Stimulated activated CD8-positive, alpha-beta memory T cell treated with anti-CD3 and anti-CD28 coated beads, Interleukin-12 subunit alpha, Interleukin-12 subunit beta, amount 100 ng/mL, for 4 hours (primary cell): ENCODE measurements around the gene CD2.

Source experiments
- DNase-seq: peaks from one replicate; pipeline ENCODE4 v3.0.0-alpha.2; 2020; ENCODE audit warnings: low read depth

Gene CD2

GRCh38 chr1:116754198-116754977, at the start of gene CD2:
CD2 (plus strand) TSS chr1:116754430; CDS start chr1:116754493, 63 bp downstream.
- no peak for DNase-seq

- no peak for DNase-seq
Measured at GRCh38 chr1:116706123-116706522, 48.1 kb upstream of the CD2 start.

- DNase-seq, result no peak
Measured at GRCh38 chr1:116706841-116707240, 47.4 kb upstream of the CD2 start.

GRCh38 chr1:116708255-116708900, 45.9 kb upstream of the CD2 start:
- DNase-seq, result no peak

- no peak for DNase-seq
Measured at GRCh38 chr1:116709666-116710167, 44.5 kb upstream of the CD2 start.

GRCh38 chr1:116710420-116711262, 43.6 kb upstream of the CD2 start:
- DNase-seq, result no peak

GRCh38 chr1:116711263-116711840, 42.9 kb upstream of the CD2 start:
- no peak for DNase-seq

GRCh38 chr1:116712510-116712909, 41.7 kb upstream of the CD2 start:
- no peak for DNase-seq

GRCh38 chr1:116713474-116713873, 40.8 kb upstream of the CD2 start:
- DNase-seq, result no peak

- no peak for DNase-seq
Measured at GRCh38 chr1:116716391-116716790, 37.8 kb upstream of the CD2 start.

- no peak for DNase-seq
Measured at GRCh38 chr1:116717318-116717717, 36.9 kb upstream of the CD2 start.

GRCh38 chr1:116720364-116721038, 33.7 kb upstream of the CD2 start:
- no peak for DNase-seq

- DNase-seq, result no peak
Measured at GRCh38 chr1:116721039-116721405, 33.2 kb upstream of the CD2 start.

GRCh38 chr1:116721451-116722007, 32.7 kb upstream of the CD2 start:
- no peak for DNase-seq

- no peak for DNase-seq
Measured at GRCh38 chr1:116722016-116722838, 32.0 kb upstream of the CD2 start.

- peak; percentile 49 for DNase-seq
Measured at GRCh38 chr1:116724765-116725375, 29.4 kb upstream of the CD2 start.

GRCh38 chr1:116725798-116726197, 28.4 kb upstream of the CD2 start:
- DNase-seq, result no peak

- no peak for DNase-seq
Measured at GRCh38 chr1:116726872-116727820, 27.1 kb upstream of the CD2 start.

- DNase-seq, result no peak
Measured at GRCh38 chr1:116731439-116731838, 22.8 kb upstream of the CD2 start.
